HG03039 (cell line): Measurements from ENCODE around the gene DGUOK.

Source experiments
- ATAC-seq: cut with Tn5 transposase; IDR thresholded peaks from one replicate; pipeline ENCODE4 v1.9.1; 2021; ENCODE audit warnings: mild to moderate bottlenecking, moderate library complexity; ENCODE audit not compliant: unreplicated experiment

The DGUOK gene

DNA sequence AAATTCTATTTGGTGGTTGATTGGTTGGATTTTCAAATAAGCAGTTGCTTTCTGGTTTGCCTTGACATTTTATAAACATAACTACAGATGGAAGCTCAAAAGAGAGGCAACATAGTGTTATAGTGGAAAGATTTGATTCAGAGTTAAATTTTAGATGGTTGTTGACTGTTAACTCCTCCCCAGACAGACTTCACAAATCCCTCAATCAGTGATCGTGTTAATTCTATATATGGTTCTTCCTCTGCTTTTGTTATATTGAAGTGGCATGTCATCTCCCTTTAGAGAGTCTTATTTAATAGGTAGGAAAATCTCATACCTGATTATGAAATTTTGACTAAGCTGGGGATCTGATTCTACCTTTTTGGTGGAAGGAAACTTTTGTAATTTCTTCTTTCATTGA lies 19.5 kb downstream of the DGUOK start:
- ATAC-seq, result no peak

DNA sequence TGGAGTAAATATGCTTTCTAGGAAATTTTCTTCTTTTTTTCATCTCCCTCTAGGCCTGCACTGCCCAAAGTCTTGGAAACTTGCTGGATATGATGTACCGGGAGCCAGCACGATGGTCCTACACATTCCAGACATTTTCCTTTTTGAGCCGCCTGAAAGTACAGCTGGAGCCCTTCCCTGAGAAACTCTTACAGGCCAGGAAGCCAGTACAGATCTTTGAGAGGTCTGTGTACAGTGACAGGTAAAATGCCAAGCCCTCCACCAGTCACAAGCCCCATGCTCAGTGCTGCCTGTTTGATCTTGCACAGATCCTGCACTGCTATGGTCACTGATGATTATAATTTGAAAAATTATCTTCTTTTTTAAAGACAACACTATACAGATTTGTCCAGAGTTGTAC lies 20.0 kb downstream of the DGUOK start:
- no peak for ATAC-seq

DNA sequence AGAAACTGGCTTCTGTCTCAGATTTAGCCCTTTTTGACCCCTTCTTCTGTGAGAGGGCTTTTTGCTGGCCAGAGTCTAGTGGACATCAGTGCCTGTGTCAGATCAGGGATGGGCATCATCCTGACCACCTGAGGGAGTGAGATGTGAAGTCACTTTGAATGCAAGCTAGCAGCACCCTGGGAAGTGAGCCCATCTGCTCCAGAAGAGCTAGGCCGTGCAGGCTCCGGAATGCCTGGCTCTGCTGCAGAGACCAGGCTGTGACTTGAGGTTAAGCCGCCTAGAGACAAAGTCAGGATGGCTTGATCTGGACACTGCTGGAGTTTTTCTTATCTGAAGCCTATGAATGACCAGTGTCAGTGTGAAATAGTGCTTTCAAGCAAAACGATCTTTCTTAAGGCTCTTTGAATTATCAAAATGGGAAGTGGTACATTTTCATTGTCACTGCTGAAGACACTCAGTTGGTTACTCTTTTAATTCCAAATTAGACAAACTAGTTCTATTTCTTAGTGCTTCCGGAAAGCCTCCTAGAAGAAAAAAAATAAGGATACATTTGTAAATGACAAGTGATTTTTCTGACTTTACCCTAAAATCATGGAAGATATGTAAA lies 20.8 kb downstream of the DGUOK start:
- ATAC-seq, result no peak

DNA sequence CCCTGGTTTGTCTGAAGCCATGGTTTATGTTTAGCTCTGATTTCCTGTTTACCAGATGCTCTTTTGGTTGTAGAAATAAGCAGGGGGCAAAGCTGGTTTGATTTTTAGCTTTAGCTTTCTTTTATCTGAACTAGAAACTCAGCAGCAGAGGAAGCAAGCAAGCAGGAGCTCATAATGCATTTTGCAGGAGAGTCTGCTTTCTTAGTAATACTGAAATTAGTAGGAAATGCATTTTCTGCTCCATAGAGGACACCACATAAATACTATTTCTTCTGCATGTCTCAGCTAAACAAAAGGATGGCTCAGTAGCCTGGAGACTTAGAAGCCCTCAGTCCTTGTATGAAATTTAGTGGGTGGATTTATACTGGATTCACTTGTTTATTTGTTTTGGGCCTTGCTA lies 23.1 kb downstream of the DGUOK start:
- ATAC-seq, result no peak

DNA sequence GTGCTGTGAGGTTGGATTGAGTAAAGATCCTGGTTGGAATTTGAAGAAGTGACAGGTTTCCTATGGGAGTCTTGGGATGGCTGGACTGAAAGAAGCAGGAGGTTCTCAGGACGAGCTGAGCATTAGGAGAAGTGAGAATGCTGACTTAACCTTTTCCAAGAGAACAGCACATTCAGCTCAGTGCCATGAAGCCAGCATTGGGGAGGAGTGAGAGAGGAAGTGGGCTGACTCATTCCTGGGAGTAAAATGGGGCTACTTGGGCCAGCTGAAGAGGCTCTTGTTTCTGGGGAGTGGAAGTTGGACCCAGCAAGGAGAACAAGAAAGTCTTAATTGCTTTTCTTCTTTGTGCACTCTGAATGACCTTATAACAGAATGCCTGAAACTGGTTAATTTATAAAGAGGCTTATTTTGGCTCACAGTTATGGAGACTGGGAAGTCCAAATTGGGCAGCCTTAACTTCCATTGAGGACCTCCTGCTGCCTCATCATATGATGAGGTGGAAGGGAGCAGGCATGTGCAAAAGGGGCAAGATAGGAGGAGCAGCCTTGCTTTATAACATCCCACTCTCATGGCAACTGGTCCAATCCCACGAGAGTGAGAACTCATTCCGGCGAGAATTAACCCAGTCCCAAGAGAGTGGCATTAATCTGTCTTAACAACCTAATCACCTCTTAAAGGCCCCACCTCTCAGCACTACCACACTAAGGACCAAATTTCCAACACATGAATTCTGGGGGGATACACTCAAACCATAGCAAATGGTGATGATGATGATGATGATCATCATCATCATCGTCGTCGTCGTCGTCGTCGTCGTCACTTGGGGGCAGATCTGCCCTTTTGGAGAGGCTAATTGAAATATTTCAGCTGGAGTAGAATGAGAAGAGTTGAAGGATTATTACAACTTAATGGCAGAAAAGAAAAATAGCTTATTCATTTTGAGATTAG lies 26.1 kb downstream of the DGUOK start:
- ATAC-seq, result no peak

DNA sequence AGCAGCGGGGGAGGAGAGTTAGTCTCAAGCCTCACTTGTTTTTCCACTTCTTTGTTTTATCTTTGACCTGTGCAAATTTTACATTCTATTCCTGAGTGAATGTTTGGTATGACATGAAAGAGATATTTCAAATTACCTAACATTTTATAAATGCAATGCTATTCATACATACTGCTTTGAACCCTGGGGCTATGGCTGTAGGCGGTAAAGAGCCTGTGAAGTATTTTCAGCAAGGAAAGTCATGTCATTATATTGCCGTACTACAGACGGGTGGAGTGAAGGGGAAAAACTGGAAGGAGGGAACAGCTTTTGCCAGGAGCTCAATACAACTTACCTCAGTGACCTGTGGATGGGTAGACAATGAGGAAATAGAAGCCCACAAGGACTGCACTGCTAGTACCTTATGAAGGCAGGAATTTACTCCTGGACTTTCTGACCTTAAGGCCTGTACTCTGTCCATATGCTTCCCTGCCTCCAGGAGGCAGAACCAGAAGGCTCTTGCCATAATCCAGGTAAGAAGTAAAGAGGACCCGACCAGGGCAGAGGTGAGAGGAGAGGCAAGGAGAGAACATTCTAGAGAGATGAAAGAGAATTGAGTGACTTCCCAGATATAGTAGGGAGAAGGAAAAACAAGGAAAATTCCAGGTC lies 29.7 kb downstream of the DGUOK start:
- no peak for ATAC-seq

DNA sequence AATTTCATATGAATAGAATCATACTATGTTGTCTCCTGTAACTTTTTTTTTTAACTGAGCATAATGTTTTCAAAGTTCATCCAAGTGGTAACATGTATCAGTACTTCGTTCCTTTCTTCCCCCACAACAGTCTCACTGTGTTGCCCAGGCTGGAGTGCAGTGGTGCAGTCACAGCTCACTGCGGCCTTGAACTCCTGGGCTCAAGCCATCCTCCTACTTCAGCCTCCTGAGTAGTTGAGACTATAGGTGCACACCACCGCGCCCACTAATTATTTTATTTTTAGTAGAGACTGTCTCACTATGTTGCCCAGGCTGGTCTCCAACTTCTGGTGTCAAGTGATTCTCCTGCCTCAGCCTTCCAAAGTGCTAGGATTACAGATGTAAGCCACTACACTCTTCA lies 34.6 kb downstream of the DGUOK start:
- no peak for ATAC-seq

DNA sequence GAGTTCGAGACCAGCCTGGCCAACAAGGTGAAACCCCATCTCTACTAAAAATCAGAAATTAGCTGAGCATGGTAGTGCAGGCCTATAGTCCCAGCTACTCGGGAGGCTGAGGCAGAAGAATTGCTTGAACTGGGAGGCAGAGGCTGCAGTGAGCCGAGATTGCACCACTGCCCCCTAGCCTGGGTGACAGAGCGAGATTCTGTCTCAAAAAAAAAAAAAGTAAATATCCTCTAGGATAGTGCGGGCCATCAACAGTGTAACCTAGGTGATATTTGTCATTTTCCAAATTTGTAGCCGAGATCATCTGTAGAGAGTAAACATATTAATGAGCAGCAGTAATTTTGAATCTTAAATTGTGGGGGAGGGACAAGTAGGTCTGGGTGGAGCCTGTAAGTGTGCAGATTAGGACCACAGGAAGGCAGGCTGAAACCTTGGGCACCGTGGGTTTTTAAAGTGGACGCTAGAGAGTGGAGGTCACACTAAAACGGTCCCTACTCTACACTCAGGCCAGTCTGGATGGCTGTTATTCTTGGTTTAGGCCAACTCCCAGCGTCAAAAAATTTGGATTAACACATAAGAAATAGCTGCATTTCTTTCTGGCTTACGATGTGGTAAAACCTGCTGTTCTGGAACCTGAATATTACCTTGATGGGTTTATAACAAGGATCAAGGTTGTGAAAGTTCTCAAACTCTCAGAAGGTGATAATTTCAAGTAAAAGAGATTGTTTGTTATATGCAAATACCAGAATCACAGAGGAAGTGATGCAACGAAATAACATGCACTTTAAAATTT lies 35.3 kb downstream of the DGUOK start:
- ATAC-seq, result no peak

DNA sequence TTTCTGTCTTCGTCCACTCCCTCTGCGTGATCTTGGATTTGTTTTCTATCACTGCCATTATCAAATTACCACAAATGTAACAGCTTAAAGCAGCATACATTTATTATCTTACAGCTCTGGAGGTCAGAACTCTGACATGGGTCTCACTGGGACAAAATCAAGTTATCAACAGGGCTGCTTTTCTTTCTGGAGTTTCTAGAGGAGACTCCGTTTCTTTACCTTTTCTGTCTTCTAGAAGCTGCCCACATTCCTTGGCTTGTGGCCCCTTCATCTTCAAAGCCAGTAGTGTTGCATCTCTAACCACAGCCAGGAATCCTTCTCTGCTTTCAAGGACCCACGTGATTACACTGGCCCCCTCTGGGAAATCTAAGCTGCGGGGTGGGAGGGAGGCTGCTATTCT lies 36.1 kb downstream of the DGUOK start:
- no peak for ATAC-seq

DNA sequence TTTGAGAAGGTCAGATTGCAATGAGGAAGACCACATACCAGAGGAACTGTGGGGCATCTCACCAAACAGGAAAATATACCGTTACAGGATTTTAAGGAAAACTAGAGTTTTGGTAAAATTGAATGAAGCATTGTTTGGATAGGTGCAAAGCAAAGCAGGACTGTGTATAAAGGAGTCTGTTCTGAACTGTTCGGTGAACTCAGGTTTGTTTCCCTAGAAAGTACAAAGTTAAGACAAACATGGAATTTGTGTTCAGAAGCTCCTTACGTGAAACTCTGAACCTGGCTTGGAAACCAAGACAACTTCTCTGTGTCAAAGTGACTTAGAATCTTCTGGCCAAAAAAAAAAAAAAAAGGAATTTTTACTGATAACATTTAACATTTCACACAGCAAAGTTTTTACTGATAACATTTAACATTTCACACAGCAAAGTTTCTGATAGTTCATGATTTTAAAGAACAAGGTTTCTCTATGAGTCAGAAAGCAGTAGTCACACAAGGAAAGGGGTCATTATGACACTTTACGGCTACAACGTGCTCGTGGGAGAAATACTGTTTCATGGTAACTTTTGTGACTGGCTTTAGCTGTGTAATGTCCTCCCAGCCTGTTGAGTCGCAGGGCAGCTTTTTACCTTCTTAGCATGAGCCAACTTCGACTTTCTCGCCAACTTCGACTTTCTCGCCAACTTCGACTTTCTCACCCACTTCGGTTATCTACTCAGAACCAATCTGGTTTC lies 36.9 kb downstream of the DGUOK start:
- ATAC-seq, result peak; percentile 46

DNA sequence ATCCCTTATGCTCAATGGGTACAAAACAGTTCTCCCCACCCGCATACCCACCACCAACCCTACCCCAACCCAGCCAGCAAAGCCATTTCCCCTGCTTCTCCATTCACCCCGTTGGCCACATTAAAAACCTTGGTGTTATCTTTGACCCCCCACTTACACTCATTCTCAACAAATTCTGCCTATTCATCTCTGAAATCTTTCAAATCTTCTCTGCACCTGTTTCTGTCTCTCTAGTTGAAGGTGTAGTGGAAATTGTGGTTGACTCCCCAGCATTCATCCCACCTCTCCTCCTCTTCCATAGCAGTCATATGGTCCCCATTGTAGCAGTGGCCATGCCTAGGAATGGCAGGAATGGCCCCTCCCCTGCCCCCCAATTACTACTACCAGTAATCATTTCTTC lies 37.5 kb downstream of the DGUOK start:
- ATAC-seq, result no peak

DNA sequence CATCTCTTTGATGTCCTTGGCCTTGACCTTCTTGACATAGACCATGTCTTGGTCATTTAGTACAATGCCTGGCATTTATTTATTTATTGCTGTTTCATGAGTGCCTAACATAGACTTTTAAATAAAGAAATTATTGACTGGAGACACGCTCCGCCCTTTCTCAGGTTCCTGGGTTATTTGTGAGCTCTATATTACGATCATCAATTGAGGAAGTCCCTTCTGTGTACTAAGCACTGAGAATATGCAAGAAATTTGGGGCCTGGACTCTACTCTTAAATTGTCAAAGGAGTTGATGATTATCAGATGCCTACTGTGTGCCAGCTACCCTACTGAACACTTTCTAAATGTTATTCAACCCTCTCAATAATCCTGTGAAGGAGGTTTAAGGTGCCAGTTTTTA lies 38.4 kb downstream of the DGUOK start:
- no peak for ATAC-seq

DNA sequence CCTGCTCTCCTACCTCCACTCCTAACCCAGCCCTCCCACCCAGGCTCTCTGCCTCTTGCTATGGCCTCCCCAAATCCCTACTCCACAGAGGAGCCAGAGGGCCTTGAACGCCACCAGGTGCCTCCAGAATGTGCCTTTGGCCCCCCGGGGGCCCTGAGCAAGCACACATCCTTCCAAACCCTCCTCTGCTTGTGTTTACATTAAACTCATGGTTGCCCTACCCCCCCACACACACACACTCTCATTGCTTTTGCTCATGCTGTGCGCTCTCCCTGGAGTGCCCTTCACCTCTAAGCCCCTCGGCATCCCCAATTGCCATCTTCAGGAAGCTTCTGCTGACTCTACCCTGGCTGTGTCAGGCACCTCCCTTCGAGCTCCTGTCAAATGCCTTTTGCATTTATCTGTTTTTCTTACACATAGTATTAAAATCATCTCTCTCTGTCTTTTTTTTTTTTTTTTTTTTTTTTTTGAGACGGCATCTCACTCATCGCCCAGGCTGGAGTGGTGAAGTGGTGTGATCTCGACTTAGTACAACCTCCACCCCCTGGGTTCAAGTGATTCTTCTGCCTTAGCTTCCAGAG lies 41.8 kb downstream of the DGUOK start:
- ATAC-seq, result no peak

DNA sequence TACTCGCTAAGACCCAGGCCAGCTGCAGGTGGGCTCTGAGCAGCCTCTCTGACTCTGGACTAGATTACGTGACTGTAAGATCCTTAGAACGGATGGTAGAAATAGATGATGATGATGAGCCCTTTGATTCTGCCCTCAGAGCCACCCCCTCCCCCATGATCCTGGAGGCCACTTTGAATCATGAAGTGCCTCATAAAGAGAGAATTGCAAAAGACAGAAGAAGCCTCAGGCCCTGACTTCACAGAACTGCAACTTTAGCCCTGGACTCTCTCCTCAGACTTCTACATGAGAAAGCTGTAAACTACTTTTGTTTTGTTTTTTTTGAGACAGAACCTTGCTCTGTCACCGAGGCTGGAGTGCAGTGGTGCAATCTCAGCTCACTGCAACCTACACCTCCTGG lies 42.7 kb downstream of the DGUOK start:
- no peak for ATAC-seq

DNA sequence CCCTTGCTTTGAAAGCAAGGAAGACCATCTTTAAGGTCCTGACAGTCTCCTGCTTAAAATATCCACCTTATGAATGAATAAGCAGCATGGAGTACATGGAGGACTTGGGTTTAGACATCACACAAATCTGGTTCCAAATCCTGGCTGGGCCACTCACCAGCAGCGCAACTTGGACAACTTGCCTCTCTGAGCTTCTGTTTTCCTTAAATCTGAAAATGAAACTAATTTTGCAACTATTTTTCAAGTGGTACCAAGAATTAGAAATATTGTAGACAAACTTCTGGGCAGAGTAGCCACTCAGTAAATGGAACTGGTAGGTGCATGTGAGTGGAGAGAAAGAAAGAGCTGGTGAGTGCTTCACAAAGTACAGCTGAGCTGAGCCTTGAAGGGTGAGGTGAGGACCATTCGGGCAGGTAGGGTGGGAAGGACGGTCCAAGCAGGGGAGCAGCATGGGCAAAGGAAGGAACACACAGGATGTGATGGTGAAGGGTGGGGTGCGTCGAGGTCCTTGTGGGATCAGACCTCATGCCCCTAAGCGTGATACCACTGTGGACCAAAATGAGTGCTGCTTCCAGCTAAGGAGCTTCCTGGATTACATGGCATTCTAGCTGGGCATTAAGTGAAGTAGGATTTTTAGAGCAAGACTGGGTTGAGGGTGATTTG lies 43.6 kb downstream of the DGUOK start:
- no peak for ATAC-seq

DNA sequence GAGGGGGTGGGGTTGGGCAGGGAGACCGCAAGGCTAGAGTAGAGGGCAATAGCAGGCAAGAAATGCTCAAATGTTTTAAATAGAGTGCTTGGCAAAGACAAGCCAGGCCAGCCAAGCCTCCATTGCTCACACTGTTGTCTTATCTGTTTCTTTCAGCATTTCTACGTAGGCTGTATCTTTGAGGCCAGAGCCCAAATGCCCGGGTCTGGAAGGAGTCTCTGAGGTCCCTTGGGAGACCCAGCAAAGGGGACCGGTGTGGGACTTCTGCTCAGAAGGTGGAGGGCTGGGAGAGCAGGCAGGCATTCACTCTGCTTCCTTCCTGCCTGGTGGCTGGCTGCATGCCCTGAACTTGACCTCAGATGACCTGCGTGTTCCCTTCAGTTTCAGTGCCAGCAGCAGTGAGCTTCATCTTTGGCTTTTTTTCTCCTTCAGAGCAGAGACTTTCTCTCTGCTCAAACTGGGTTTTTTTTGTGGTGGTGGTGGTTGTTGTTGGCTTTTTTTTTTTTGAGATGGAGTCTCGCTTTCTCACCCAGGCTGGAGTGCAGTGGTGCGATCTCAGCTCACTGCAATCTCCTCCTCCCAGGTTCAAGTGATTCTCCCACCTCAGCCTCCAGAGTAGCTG lies 44.3 kb downstream of the DGUOK start:
- ATAC-seq, result no peak

DNA sequence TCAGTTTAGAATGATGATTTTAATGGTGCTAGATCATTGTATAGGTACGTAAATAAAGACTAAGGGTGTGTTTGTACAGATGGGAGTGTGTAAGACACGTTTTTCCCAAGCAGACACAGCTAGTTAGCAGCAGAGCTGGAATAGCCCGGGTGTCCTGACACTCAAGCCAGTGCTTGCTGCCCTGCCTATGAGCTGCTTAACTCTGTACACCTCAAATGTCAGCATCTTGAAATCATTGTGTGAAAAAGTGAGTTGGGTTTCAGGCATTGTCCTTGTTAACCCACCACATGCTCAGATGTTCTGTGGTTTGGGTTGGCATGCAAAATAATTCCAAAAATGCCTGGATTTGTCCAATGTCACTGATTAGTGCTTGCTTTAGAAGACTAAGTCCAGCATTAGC lies 45.0 kb downstream of the DGUOK start:
- no peak for ATAC-seq

DNA sequence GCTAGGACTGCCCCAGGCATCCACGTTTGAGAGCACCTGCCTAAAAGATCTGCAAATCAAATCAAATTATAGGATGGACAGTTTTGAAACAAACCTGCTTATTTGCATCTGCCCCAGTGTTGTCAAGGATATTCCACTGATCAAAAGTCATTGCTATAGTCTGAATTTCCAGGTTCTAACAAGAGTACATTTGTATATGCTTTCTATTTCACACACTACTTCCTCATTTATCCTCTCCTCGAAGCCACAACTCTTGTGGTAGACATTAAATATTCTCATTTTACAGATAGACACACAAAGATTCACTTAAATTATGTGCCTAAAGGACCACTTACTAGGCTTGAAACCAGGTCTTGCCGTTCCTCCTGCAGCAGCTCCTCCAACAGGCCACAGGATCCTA lies 46.2 kb downstream of the DGUOK start:
- peak; percentile 39 for ATAC-seq

DNA sequence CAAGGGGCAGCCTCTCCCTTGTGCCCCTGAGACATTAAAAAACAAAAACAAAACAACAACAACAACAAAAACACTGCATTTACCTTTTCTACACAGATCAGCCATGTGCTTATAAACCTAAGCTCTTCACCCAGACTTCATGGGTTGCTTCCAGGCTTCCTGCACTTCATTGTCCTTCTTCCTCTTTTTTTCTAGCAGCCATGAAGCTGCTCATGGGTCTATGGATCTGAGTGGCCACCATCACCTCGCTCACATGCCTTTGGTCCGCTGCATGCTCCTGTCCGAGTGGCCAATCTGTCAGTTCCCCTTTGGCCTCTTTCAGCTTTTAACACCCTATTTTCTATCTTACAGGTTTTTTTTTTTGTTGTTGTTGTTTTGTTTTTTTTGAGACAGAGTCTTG lies 49.1 kb downstream of the DGUOK start:
- ATAC-seq, result no peak
